CD4-positive, alpha-beta T cell treated with Interleukin-17A for 1 hour (primary cell): ENCODE results near the gene PRSS56.
"Not testable (repeated sequence)": the region's sequence is repeated elsewhere in the genome, so short reads cannot be mapped to it uniquely, and the experiment has no call there.

ENCODE experiments used
- DNase-seq: peaks from one replicate; pipeline ENCODE4 v3.0.0-alpha.2; 2020

The PRSS56 gene

DNA sequence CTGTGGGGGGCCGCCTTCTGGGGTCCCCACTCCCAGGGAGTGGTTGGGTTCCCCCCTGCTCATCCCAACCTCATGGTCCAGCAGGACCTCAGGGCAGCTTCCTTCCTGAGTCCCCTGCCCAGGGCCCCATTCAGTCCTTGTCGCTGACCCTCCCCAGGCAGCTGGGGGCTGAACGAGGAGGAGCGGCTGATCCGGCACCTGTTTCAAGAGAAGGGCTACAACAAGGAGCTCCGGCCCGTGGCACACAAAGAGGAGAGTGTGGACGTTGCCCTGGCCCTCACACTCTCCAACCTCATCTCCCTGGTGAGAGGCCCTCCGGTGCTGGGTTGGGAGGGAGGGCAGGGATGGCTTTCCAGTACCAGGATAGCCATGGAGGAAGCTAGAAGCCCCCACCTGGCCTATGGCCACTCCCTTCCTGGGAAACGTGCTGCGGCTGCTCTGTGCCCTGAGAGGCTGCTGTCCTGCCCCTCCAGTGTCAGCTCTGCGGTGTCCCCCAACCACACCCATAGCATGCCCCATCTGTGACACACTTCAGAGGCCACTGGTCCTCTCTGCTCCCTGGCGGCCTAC, 6.3 kb downstream of the PRSS56 start:
- no peak for DNase-seq

DNA sequence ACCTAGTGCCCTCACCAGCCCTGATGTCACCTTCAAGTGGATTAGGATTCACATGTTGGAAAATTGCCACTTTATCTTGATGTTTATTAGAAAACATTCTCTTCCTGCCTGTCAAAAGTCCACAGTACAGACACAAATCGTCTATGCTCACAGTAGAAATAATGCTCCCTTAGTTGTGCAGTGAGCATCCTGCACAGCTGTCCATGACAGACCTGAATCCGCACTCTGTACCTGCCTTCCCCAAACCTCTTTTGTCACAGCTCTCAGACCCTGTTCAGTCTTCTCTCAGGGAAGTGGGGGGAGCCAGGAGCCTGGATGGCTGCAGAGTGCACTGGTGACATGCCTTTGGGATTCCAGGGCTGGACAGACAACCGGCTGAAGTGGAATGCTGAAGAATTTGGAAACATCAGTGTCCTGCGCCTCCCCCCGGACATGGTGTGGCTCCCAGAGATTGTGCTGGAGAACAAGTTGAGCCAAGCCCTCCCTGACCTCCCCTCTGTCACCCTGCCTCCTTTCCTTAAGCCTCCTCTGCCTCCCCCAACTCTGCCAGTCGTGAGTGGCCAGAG, 7.8 kb downstream of the PRSS56 start:
- no peak for DNase-seq

DNA sequence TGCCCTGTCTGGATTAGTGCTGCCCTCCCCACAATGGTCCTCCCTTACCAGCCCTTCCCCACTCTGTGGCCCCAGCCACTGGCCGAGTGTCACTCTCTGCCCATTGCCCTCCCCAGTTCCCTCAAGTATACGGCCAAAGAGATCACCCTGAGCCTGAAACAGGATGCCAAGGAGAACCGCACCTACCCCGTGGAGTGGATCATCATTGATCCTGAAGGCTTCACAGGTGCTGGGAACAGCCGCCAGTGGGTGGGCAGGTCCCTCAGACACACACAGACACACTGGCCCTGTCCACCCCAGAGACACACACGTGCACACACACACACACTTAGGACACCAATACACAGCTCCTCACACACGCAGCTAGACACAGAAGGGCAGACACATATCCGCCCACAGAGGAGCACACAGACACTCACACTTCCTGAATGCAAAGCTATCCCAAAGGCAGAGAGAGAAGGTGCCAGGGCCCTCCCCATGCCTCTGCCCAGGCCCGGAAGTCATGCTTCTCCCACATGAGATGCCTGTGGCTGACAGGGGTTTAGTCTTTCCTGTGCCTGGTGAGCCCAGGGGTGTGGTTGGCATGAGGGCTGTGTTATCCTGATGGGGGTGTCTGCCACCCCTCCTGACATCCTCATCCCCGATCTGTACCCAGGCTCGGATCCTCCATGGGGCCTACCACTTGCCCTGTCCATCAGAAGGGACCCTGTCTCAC, 8.7 kb downstream of the PRSS56 start:
- DNase-seq = no peak

DNA sequence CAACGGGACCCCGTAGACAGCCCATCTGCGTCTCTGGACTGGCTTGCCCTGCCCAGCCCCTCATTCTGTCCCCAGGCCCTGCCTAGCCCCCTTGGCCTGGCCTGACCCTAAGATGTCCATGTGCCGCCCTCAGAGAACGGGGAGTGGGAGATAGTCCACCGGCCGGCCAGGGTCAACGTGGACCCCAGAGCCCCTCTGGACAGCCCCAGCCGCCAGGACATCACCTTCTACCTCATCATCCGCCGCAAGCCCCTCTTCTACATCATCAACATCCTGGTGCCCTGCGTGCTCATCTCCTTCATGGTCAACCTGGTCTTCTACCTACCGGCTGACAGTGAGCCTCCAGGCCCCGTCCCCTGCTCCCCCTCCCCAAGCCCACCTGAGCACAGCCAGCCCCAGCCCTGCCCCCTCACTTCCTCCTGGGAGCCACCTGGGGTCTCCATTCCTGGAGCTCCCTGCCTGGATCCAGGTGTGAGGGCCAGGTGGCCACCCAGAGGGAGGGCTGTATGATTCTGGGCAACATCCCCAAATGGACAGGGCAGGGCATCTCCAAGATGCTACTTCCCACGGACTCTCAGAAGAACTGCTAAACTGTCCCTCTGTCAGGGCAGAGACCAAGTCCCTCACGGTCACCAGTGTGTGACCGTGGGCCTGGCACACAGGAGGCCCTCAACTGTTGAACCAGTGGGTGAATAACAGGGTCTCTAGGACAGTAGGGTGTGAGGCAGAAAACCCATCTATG, 9.8 kb downstream of the PRSS56 start:
- DNase-seq = no peak

DNA sequence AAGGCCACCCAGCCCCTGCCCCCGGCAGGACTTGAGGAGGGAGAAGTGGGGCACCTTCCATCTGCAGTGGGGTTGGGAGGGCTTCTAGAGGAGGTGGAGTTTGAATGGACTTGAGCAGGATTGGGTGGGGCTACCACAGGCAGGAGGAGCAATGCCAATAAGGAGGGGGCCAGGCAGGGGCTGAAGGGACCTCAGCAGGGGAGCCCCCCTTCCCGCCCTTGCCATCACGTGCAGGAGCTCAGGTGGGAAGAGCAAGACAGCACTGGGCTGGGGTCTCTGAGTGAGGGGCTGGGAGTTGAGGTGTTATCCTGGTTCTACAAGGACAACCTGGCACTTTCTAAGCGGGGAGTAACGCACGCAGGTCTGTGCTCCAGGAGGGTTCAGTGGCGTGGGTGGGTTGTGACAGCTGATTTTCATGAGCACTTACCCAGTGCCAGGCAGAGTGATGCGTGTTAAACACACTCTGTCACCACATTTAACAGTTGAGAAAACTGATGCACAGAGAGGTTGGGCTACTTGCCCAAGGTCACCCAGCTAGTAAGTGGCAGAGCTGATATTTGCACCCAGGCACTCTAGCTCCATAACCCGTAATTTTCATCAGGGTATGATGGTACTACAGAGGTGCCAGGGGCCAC, 10.6 kb downstream of the PRSS56 start:
- DNase-seq = no peak

DNA sequence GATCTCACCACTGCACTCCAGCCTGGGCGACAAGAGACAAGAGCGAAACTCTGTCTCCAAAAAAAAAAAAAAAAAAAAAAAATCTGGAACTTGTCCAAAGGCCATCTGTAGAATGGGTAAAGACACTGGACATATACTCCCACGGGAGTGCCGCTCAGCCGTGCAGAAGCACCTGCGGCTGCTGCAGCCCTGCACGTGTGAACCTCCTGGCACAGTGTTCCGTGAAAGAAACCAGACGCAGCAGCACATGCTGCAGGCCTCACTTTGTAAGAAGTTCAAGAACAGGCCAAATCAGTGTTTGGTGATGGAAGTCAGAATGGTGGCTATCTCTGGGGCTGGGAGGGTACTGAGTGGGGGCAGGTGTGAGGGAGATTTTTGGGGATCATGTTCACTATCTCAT, 12.2 kb downstream of the PRSS56 start:
- DNase-seq = no peak

DNA sequence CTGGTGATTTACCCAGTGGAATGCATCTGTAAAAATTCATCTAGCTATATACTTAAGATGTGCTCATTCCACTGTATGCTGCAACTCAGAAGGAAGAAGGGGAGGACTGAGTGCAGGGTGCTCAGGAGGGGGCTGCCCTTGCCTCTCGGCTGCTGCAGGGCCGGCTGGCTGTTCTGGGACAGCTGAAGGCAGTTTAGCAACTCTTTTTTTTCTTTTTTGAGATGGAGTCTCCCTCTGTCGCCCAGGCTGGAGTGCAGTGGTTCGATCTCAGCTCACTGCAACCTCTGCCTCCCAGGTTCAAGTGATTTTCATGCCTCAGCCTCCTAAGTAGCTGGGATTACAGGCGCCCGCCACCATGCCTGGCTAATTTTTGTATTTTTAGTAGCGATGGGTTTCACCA, 12.6 kb downstream of the PRSS56 start:
- not testable (repeated sequence) for DNase-seq

DNA sequence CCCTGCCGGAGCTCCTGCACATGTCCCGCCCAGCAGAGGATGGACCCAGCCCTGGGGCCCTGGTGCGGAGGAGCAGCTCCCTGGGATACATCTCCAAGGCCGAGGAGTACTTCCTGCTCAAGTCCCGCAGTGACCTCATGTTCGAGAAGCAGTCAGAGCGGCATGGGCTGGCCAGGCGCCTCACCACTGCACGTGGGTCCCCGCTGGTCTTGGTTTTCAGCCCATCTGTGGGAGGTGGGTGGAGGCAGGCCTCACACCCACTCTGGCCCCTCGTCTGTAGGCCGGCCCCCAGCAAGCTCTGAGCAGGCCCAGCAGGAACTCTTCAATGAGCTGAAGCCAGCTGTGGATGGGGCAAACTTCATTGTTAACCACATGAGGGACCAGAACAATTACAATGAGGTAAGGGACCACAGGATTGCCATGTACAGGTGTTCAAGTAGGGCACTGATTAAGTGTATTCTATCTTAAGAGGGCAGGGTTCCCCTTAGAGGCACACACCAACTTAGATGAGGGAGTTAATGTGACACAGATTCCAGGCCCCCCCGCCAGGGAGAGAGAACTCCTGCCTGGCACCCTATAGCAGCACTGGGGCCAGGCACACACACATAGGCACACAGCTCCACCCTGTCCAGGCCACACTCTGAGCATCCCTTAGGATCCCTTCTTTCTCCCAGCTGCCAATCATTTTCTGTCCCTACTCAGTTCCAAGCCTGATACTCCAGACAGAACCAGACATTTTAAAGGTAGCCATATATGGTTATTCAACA, 13.9 kb downstream of the PRSS56 start:
- DNase-seq = no peak

DNA sequence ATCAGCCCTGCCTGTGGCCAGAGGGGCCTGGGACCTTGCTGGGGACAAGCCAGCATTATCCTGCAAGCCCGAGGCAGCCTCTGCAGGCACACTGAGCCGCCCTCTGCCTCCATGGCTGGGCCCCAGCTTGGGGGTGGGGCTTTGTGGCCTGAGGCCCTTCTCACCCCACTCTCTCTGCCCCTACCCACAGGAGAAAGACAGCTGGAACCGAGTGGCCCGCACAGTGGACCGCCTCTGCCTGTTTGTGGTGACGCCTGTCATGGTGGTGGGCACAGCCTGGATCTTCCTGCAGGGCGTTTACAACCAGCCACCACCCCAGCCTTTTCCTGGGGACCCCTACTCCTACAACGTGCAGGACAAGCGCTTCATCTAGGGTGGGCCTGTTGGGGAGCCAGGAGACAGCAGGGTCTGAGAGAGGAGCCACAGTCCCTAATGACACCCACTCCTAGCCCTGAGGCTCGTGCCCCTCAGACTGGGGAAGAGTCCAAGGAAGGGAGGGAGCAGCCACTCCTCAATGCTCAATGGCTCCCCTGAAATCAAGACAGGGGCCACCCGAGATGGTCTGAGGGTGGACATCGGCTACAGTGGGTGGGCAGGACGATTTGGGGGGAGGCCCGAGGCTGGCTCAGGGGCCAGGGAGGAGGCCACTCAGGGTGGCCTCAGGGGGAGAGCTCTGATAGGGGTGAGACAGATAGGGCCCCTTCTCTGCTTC, 14.9 kb downstream of the PRSS56 start:
- DNase-seq = no peak

DNA sequence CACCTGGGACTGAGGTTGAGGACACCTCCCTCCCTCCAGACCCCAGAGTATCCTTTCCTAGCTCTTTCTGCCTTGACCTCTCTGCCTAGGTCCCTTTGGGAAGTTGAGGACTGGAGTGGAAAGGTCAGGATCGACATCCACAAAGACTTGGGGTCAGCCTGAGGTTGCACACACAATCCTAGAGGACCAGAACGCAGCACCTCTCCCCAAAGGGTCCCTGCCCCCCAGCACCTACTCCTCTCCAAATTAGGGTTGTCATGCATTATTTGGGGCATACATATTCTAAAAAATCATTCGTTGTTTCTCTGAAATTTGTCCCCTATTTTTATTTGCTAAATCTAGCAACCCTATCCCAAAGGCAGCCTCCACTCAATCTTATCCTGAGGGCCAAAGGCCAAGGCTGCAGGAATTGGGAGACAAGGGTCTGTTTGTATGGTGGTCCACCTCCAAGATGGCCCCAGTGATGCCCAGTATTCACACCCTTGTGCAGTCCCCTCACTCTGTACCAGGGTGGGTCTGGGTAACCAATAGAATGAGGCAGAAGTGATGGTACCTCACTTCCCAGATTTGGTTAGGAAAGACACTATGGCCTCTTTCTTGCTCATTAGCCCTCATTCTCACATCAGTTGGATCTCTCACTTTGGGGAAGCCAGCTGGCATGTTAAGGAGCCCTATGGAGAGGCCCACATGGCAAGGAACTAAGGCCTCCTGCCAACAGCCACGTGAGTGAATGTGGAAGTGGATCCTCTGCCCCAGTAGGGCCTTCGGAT, 15.8 kb downstream of the PRSS56 start:
- DNase-seq = no peak

DNA sequence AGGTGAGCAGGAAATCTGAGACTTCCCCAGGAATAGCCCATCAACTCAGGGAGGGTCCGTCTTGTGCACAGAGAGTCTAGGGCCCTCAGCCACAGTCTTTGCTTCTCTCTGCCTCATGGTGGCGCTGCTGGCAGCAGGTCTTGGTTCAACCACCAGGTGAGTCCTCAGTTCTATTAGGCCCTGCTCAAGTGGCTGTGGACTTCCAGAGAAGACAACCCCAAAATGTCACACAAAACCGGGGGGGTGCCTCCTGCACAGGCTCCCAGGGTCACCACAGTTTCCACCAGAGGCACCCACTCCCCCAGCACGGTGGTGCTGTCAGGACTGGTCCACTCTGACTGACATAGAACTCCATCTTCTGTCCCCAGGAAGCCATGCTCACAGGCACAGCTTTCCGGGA, 16.9 kb downstream of the PRSS56 start:
- no peak for DNase-seq

DNA sequence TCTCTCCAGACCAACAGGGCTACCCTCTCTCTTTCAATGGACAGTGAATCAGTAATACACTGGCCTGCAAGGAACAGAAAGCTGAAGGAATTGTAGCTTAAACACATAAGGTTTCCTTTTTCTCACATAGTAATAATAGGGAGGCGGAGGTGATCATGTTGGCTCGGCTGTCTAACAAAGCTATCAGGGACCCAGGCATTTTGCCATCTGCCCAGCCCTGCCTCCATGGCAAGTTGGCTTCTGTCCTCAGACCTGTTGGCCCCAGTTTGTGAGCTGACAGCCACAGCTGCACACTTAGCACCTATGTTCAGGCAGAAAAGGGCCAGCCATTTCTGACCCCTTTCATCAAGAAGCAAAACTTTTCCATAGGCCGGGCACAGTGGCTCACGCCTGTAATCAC, 17.3 kb downstream of the PRSS56 start:
- no peak for DNase-seq

DNA sequence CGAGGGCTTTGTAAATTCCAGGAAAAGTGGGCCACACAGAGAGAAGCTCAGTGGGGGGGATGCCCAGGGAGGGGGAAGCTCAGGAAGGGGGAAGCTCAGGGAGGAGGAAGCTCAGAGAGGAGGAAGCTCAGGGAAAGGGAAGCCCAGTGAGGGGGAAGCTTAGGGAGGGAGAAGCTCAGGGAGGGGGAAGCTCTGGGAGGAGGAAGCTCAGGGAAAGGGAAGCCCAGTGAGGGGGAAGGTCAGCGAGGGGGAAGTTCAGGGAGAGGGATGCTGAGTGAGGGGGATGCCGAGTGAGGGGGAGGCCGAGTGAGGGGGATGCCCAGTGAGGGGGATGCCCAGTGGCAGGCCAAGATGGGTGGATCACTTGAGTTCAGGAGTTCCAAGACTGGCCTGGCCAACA, 18.5 kb downstream of the PRSS56 start:
- DNase-seq = no peak

DNA sequence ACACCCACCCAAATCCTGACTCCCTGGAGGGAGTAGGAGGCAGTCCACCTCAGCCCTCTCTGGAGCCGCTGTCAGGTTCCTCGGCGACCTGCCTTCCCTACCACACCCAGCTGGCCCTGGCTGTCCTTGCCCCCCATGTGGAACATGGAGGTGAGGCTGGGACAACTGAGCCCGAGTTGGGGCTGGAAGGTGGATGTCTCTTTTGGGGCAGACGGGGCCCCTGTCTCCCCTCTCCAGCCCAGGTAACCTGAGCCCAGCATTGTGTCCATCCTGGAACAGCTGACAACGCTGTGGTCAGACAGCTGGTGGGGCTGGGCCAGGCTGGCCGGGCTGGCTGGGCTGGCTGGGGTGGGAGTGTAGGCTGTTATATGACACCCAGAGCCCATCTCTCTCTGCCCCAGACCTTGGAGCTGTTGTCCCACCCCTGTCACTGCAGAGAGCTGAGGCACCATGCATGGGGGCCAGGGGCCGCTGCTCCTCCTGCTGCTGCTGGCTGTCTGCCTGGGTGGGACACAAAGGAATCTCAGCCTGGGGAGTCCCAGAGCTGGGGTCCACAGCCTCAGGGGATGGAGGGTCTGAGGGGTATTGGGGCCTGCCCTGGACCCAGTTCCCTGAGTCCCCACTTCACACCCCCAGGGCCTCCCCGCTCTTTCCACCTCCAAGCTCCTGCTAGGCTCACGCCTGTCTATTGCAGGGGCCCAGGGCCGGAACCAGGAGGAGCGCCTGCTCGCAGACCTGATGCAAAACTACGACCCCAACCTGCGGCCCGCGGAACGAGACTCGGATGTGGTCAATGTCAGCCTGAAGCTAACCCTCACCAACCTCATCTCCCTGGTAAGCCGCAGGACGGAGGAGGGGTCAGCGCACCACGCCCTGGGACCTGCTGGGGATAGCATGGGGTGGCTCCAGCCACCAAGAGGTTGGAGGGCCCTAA, 19.4 kb downstream of the PRSS56 start, which contains the start of gene CHRNG:
TSS of gene CHRNG (plus strand) at position 395 of the 934 bp plus-strand sequence. CDS start at position 451, 56 bp downstream.
- DNase-seq = no peak

DNA sequence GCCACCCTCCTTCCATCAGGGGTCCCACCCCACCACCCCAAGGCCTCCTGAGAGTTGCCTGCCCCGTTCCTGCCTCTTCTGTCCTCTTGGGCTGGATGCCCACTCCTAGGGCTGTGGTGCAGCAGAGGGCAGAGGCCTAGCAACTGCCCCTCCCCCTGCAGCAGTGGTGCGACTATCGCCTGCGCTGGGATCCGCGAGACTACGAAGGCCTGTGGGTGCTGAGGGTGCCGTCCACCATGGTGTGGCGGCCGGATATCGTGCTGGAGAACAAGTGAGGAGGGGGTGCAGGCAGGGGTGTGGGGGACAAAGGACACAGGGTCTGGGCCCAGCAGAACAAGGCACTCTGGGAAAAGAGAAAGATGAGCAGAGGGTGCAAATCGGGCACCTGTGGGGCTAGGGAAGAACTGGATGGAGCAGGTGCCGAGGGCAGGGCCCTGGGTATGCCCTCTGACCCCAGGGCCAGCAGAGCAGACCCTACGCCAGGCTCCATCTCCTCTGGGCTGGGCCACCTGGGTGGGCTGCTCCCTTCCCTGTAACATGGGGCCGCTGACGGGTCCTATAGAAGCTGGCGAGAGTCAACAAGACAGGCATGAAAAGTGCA, 20.4 kb downstream of the PRSS56 start:
- no peak for DNase-seq

DNA sequence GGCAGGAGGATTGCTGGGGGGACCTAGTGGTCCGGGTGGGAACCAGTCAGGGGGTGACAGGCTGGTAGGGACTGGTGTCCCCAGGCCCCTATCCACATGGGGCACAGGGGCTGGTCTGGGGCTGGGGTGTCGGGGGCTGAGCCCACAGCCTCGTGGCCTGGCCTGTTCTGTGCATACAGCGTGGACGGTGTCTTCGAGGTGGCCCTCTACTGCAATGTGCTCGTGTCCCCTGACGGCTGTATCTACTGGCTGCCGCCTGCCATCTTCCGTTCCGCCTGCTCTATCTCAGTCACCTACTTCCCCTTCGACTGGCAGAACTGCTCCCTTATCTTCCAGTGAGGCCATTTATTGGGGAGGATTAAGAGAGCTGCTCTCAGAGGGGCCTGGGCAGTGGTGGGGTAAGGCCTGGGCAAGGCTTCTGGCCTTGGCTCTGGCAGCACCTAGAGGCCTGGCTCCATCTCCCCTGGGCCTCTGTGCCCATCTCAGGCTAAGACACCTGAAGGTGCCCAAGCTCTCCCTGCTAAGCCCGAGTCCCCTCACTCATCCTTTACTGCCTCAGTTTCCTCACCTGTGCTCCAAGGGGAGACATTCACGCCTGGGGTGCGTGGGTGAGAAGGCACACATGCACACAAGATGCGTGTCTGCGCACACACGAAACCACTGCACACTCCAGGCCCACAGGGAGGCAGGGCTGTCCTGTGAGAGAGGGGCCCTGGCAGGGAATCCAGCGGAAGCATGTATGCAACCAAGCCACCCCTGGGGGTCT, 21.2 kb downstream of the PRSS56 start:
- no peak for DNase-seq

DNA sequence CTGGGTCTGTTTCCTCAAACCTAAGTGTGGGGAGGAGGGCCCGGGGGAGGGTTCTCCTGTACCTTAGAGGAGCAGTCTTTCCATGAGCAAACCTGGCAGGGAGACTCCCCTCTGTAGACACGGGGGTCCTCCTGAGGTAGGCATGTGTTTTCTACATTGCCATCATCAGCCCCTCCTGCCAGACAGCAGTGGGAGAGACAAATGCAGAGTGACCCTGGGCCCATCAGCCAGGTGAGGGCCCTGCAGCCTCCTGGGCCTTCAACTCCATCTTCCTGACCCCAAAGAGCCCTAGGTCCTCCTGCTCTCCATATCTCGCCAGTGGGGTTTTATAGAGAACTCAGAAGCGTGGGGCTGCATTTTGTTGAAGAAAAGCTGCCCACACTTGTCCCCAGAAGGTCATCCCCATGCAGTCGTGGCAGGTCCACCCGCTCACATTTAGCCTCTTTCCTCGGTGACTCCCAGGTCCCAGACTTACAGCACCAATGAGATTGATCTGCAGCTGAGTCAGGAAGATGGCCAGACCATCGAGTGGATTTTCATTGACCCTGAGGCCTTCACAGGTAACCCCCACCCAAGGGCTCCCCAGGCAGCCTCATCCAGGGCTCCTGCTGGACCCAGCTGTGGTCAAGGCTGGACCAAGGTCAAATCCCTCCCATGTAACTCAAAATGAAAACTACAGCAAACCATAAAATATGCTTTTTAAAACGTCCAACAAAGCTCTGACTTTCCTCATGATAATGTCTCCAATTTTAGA, 21.9 kb downstream of the PRSS56 start:
- no peak for DNase-seq
